ENCODE results near the gene MIA.

GRCh38 chr19:40809358-40810086, 34.2 kb downstream of the MIA start:
- TF ChIP-seq CTCF (IDR thresholded peaks at IDR 0.05) (no peak), POLR2A (IDR thresholded peaks at IDR 0.05) (no peak)

Data from adrenal gland (tissue), 5 donors.